Astrocyte (in vitro differentiated cells and primary cell): ENCODE results near the gene LMNA. TPM values are rescaled to one million over a fixed set of nuclear protein-coding genes. Genes with fewer than 3 reads are reported as not detected.

ENCODE experiments used
- DNase-seq: peaks from one replicate; pipeline ENCODE4 v3.0.0-alpha.2; 2010; ENCODE audit warnings: low read depth
- FAIRE-seq: peaks from 2 replicates; lab custom pipeline; 2011; peaks lifted over from hg19 to GRCh38; lab: Jason Lieb, UNC
- H2AFZ ChIP-seq: 2 replicates; pipeline ENCODE4 v1.6.0; 2012; ENCODE audit warnings: low read depth, low read length, inconsistent platforms
- H3K27ac ChIP-seq: 2 replicates; pipeline ENCODE4 v1.5.1; 2011; ENCODE audit warnings: low read depth, low read length, inconsistent platforms
- H3K27me3 ChIP-seq: 2 replicates; pipeline ENCODE4 v1.6.0; 2011; ENCODE audit warnings: low read length, inconsistent platforms; ENCODE audit not compliant: insufficient read depth
- H3K36me3 ChIP-seq: 2 replicates; pipeline ENCODE4 v1.5.1; 2011; ENCODE audit warnings: low read length, inconsistent platforms; ENCODE audit not compliant: insufficient read depth
- H3K4me1 ChIP-seq: 2 replicates; pipeline ENCODE4 v1.5.1; 2011; ENCODE audit warnings: low read length, inconsistent platforms; ENCODE audit not compliant: insufficient read depth
- H3K4me2 ChIP-seq: 2 replicates; pipeline ENCODE4 v1.6.0; 2012; ENCODE audit warnings: low read length, inconsistent platforms
- H3K4me3 ChIP-seq: 2 replicates; pipeline ENCODE4 v1.5.1; 2011; ENCODE audit warnings: low read depth, mild to moderate bottlenecking, low read length, inconsistent platforms; ENCODE audit not compliant: insufficient read depth
- H3K79me2 ChIP-seq: 2 replicates; pipeline ENCODE4 v1.6.0; 2012; ENCODE audit warnings: mild to moderate bottlenecking, low read length, inconsistent platforms; ENCODE audit not compliant: insufficient read depth
- H3K9ac ChIP-seq: 2 replicates; pipeline ENCODE4 v1.6.0; 2012; ENCODE audit warnings: mild to moderate bottlenecking, low read length, inconsistent platforms
- H3K9me3 ChIP-seq: 2 replicates; pipeline ENCODE4 v1.5.1; 2012; ENCODE audit warnings: low read depth, mild to moderate bottlenecking, low read length, inconsistent platforms; ENCODE audit not compliant: insufficient read depth
- H4K20me1 ChIP-seq: 2 replicates; pipeline ENCODE4 v1.6.0; 2012; ENCODE audit warnings: low read length, inconsistent platforms; ENCODE audit not compliant: insufficient read depth
- H3K27ac Mint-ChIP-seq: one replicate; pipeline ENCODE4 v1.8.0; 2021; ENCODE audit warnings: mild to moderate bottlenecking, mixed read lengths; ENCODE audit not compliant: unreplicated experiment
- H3K27me3 Mint-ChIP-seq: one replicate; pipeline ENCODE4 v1.8.0; 2021; ENCODE audit warnings: low read depth, mixed read lengths; ENCODE audit not compliant: unreplicated experiment
- H3K36me3 Mint-ChIP-seq: one replicate; pipeline ENCODE4 v1.8.0; 2021; ENCODE audit warnings: low read depth, mixed read lengths; ENCODE audit not compliant: unreplicated experiment
- H3K4me1 Mint-ChIP-seq: one replicate; pipeline ENCODE4 v1.8.0; 2021; ENCODE audit warnings: low read depth, mixed read lengths; ENCODE audit not compliant: unreplicated experiment
- H3K4me3 Mint-ChIP-seq: one replicate; pipeline ENCODE4 v1.8.0; 2021; ENCODE audit warnings: mild to moderate bottlenecking, moderate library complexity, mixed read lengths; ENCODE audit not compliant: unreplicated experiment
- H3K9me3 Mint-ChIP-seq: one replicate; pipeline ENCODE4 v1.8.0; 2021; ENCODE audit warnings: mild to moderate bottlenecking, mixed read lengths; ENCODE audit not compliant: unreplicated experiment
- CTCF ChIP-seq: IDR thresholded peaks from 2 replicates; pipeline ENCODE4 v1.5.1; 2011; ENCODE audit warnings: low read depth, mild to moderate bottlenecking, inconsistent platforms, low read length, moderate library complexity; ENCODE audit not compliant: insufficient read depth
- EZH2 ChIP-seq: IDR thresholded peaks from 2 replicates; pipeline ENCODE4 v1.6.1; 2012; ENCODE audit warnings: mild to moderate bottlenecking, low read length, inconsistent platforms; ENCODE audit not compliant: insufficient read depth
- total RNA-seq: library from RNA; stranded (reverse); gene quantifications from 2 replicates; pipeline ENCODE4 v1.2.1, GENCODE V29; 2021

The LMNA gene
- total RNA-seq, 1 donor from 2014 or later = 464 TPM

GRCh38 chr1:156077430-156077760, 37.1 kb upstream of the LMNA start:
- peaks cover 7% of the 10 kb centered on the region for H3K36me3 ChIP-seq
- H3K4me3 Mint-ChIP-seq = no peak overlapping the region
- H3K27me3 Mint-ChIP-seq = no peaks in the 10 kb centered on the region
- H3K36me3 Mint-ChIP-seq = peaks cover 20% of the 10 kb centered on the region
- no peak overlapping the region for H3K27ac ChIP-seq
- peak overlapping the region; percentile 94 for H3K4me2 ChIP-seq
- TF ChIP-seq EZH2 (no peak), CTCF (no peak)
- FAIRE-seq (no peak), DNase-seq (no peak)
- H3K79me2 ChIP-seq = peaks cover 74% of the 10 kb centered on the region
- peaks cover 44% of the 10 kb centered on the region for H3K4me1 Mint-ChIP-seq
- H3K27ac Mint-ChIP-seq = no peak overlapping the region
- peaks cover 82% of the 10 kb centered on the region for H4K20me1 ChIP-seq
- no peak overlapping the region for H2AFZ ChIP-seq
- H3K4me3 ChIP-seq = no peak overlapping the region
- H3K9ac ChIP-seq = no peak overlapping the region
- no peaks in the 10 kb centered on the region for H3K9me3 Mint-ChIP-seq
- no peaks in the 10 kb centered on the region for H3K9me3 ChIP-seq
- peaks cover 28% of the 10 kb centered on the region for H3K4me1 ChIP-seq
- no peaks in the 10 kb centered on the region for H3K27me3 ChIP-seq

GRCh38 chr1:156078728-156079127, 35.8 kb upstream of the LMNA start:
- peaks cover 18% of the 10 kb centered on the region for H3K36me3 Mint-ChIP-seq
- H3K79me2 ChIP-seq = peaks cover 85% of the 10 kb centered on the region
- H3K4me2 ChIP-seq = peak overlapping the region; percentile 94
- no peak for FAIRE-seq
- no peak overlapping the region for H3K27ac Mint-ChIP-seq
- no peaks in the 10 kb centered on the region for H3K27me3 ChIP-seq
- no peak overlapping the region for H3K4me3 ChIP-seq
- H3K9me3 Mint-ChIP-seq = no peaks in the 10 kb centered on the region
- peaks cover 2% of the 10 kb centered on the region for H3K36me3 ChIP-seq
- no peak for TF ChIP-seq EZH2
- no peak for TF ChIP-seq CTCF
- no peak overlapping the region for H3K27ac ChIP-seq
- DNase-seq = no peak
- peak overlapping the region; percentile 76 for H3K4me3 Mint-ChIP-seq
- H3K4me1 ChIP-seq = peaks cover 30% of the 10 kb centered on the region
- no peaks in the 10 kb centered on the region for H3K9me3 ChIP-seq
- no peaks in the 10 kb centered on the region for H3K27me3 Mint-ChIP-seq
- H3K4me1 Mint-ChIP-seq = peaks cover 38% of the 10 kb centered on the region
- H3K9ac ChIP-seq = peak overlapping the region; percentile 52
- H2AFZ ChIP-seq = no peak overlapping the region
- H4K20me1 ChIP-seq = peaks cover 73% of the 10 kb centered on the region

- peaks cover 75% of the 10 kb centered on the region for H4K20me1 ChIP-seq
- FAIRE-seq (no peak), DNase-seq (no peak)
- H3K4me1 ChIP-seq = peaks cover 37% of the 10 kb centered on the region
- H3K4me2 ChIP-seq = peak overlapping the region; percentile 94
- H3K9me3 Mint-ChIP-seq = no peaks in the 10 kb centered on the region
- H3K4me1 Mint-ChIP-seq = peaks cover 40% of the 10 kb centered on the region
- no peaks in the 10 kb centered on the region for H3K27me3 Mint-ChIP-seq
- no peak overlapping the region for H2AFZ ChIP-seq
- H3K27ac Mint-ChIP-seq = peak overlapping the region; percentile 34
- H3K4me3 ChIP-seq = peak overlapping the region; percentile 91
- TF ChIP-seq CTCF (no peak), EZH2 (no peak)
- H3K4me3 Mint-ChIP-seq = peak overlapping the region; percentile 97
- peaks cover 93% of the 10 kb centered on the region for H3K79me2 ChIP-seq
- peaks cover 2% of the 10 kb centered on the region for H3K36me3 ChIP-seq
- H3K27me3 ChIP-seq = no peaks in the 10 kb centered on the region
- H3K9ac ChIP-seq = peak overlapping the region; percentile 94
- H3K27ac ChIP-seq = no peak overlapping the region
- peaks cover 18% of the 10 kb centered on the region for H3K36me3 Mint-ChIP-seq
- no peaks in the 10 kb centered on the region for H3K9me3 ChIP-seq
These were observed 34.7 kb upstream of the LMNA start for GRCh38 chr1:156079762-156080161.
